HCT116 (cell line): ENCODE measurements around the gene TRHDE. TPM values are rescaled to one million over a fixed set of nuclear protein-coding genes. Genes with fewer than 3 reads are reported as not detected.

ENCODE experiments used
- ATAC-seq: fragments of 200-7000 bp; cut with Tn5 transposase; 2 replicates; pipeline ENCODE4 v1.9.1; 2020; ENCODE audit warnings: mild to moderate bottlenecking, moderate library complexity
- BruUV-seq: library from RNA; stranded (reverse); fragments of 400-500 nt; replicated peaks from 2 replicates; lab custom pipeline; 2021; lab: Mats Ljungman, UMichigan
- CTCF ChIA-PET: fragments of 300-600 bp; sonication (Branson Sonifier 250); formaldehyde crosslinking; loops from one replicate; lab custom pipeline; 2021; ENCODE audit warnings: antibody characterized with exemption; lab: Charles Lee
- POLR2A ChIA-PET: fragments of 300-600, 350-600 bp; sonication (Branson Sonifier 250); formaldehyde crosslinking; loops from one replicate; lab custom pipeline; 2021; ENCODE audit warnings: antibody characterized with exemption; lab: Charles Lee
- RAD21 ChIA-PET, 2 experiments: fragments of 300-600 bp; sonication (Branson Sonifier 250); formaldehyde crosslinking; loops; one replicate each; lab custom pipeline; 2023; ENCODE audit warnings: low total read pairs in 2 of 2; ENCODE audit not compliant: uncharacterized antibody in 2 of 2, unreplicated experiment in 2 of 2, low non-redundant PET in 1 of 2; lab: Charles Lee
- DNase-seq: peaks from one replicate; pipeline ENCODE4 v3.0.0-alpha.2; 2010; ENCODE audit warnings: low read depth, low spot score
- H2AFZ ChIP-seq: fragments of 200-600 bp; shearing (Covaris generic), sonication (generic); 2 replicates; pipeline ENCODE4 v1.6.1; 2017; ENCODE audit warnings: low read depth, mixed run types, mixed read lengths, antibody characterized with exemption, low read length; ENCODE audit not compliant: poor library complexity, severe bottlenecking
- H3K27ac ChIP-seq: 2 replicates; pipeline ENCODE4 v1.5.1; 2012; ENCODE audit warnings: low read depth, low read length
- H3K27me3 ChIP-seq: fragments of 200-600 bp; sonication (generic); 2 replicates; pipeline ENCODE4 v1.6.1; 2016; ENCODE audit warnings: mixed run types, low read length, mixed read lengths; ENCODE audit not compliant: insufficient read depth
- H3K36me3 ChIP-seq, 2 experiments: fragments of 200-500 bp in 1 of 2; fragments of 200-600 bp in 1 of 2; sonication (Bioruptor generic) in 1 of 2; sonication (generic) in 1 of 2; 2 replicates each; pipeline versions ENCODE4 v1.5.1 to v1.6.1; 2014 to 2016; ENCODE audit warnings: low read length in 2 of 2, inconsistent platforms in 1 of 2, mixed read lengths in 1 of 2, mixed run types in 1 of 2; ENCODE audit not compliant: insufficient read depth in 2 of 2, control insufficient read depth in 1 of 2
- H3K4me1 ChIP-seq, 2 experiments: fragments of 200-600 bp in 1 of 2; sonication (generic) in 1 of 2; 2 replicates each; pipeline versions ENCODE4 v1.5.1 to v1.6.1; 2012 to 2017; ENCODE audit warnings: low read length in 2 of 2, inconsistent platforms in 1 of 2, mild to moderate bottlenecking in 1 of 2, mixed read lengths in 1 of 2, mixed run types in 1 of 2, moderate library complexity in 1 of 2; ENCODE audit not compliant: insufficient read depth in 2 of 2, control insufficient read depth in 1 of 2
- H3K4me2 ChIP-seq: fragments of 200-600 bp; sonication (generic); 2 replicates; pipeline ENCODE4 v1.6.1; 2017; ENCODE audit warnings: mixed run types, low read length, mixed read lengths
- H3K4me3 ChIP-seq, 2 experiments: fragments of 200-600 bp in 1 of 2; sonication (generic) in 1 of 2; replicated peaks in 1 of 2; 2 replicates each; pipeline ENCODE4 v1.5.1; 2011 to 2016; ENCODE audit warnings: low read length in 2 of 2, control low read depth in 1 of 2, low read depth in 1 of 2, mild to moderate bottlenecking in 1 of 2, mixed read lengths in 1 of 2, mixed run types in 1 of 2
- H3K79me2 ChIP-seq: fragments of 200-600 bp; sonication (generic); 2 replicates; pipeline ENCODE4 v1.6.1; 2017; ENCODE audit warnings: mild to moderate bottlenecking, mixed run types, low read length, moderate library complexity, mixed read lengths; ENCODE audit not compliant: insufficient read depth
- H3K9ac ChIP-seq: fragments of 200-600 bp; sonication (generic); 2 replicates; pipeline ENCODE4 v1.6.1; 2016; ENCODE audit warnings: low read length, mixed read lengths
- H3K9me2 ChIP-seq: fragments of 200-600 bp; sonication (generic), shearing (Covaris generic); 2 replicates; pipeline ENCODE4 v1.6.1; 2017; ENCODE audit warnings: mixed run types, mild to moderate bottlenecking, moderate library complexity; ENCODE audit not compliant: insufficient read depth
- H3K9me3 ChIP-seq, 2 experiments: fragments of 200-500 bp in 1 of 2; fragments of 200-600 bp in 1 of 2; sonication (Bioruptor generic) in 1 of 2; sonication (generic) in 1 of 2; 2 replicates each; pipeline ENCODE4 v1.6.1; 2014 to 2017; ENCODE audit warnings: low read length in 2 of 2, mixed read lengths in 2 of 2, inconsistent platforms in 1 of 2, low read depth in 1 of 2, mild to moderate bottlenecking in 1 of 2, mixed run types in 1 of 2, moderate library complexity in 1 of 2; ENCODE audit not compliant: control insufficient read depth in 1 of 2, insufficient read depth in 1 of 2
- H4K20me1 ChIP-seq: fragments of 200-600 bp; sonication (generic), shearing (Covaris generic); 2 replicates; pipeline ENCODE4 v1.6.1; 2017; ENCODE audit warnings: mixed run types, mild to moderate bottlenecking, moderate library complexity; ENCODE audit not compliant: insufficient read depth
- ATF3 ChIP-seq: IDR thresholded peaks from 2 replicates; pipeline ENCODE4 v1.6.1; 2012
- CEBPB ChIP-seq: IDR thresholded peaks from 2 replicates; pipeline ENCODE4 v1.6.1; 2012; ENCODE audit warnings: low read depth
- EGR1 ChIP-seq: IDR thresholded peaks from 2 replicates; pipeline ENCODE4 v1.6.1; 2012; ENCODE audit warnings: low read depth
- EZH2phosphoT487 ChIP-seq: fragments of 200-600 bp; IDR thresholded peaks from 2 replicates; pipeline ENCODE4 v1.6.1; 2018; ENCODE audit warnings: antibody characterized with exemption, borderline replicate concordance
- RAD21 ChIP-seq: IDR thresholded peaks from 2 replicates; pipeline ENCODE4 v1.6.1; 2012; ENCODE audit warnings: low read depth, mild to moderate bottlenecking
- REST ChIP-seq: IDR thresholded peaks from 2 replicates; pipeline ENCODE4 v1.6.1; 2012; ENCODE audit warnings: low read depth
- YY1 ChIP-seq: IDR thresholded peaks from 2 replicates; pipeline ENCODE4 v1.6.1; 2011; ENCODE audit warnings: low read length, low read depth, moderate library complexity, mild to moderate bottlenecking; ENCODE audit not compliant: insufficient replicate concordance; ENCODE audit errors: extremely low read depth
- ZFX ChIP-seq: fragments of 450-650 bp; IDR thresholded peaks from 2 replicates; pipeline ENCODE4 v1.6.1; 2017
- intact Hi-C: fragments of 100-400 bp; cut with micrococcal nuclease; formaldehyde crosslinking; loops from 2 replicates; pipeline ENCODE4 v1.10.0; 2022
- total RNA-seq: library from RNA; stranded (reverse); gene quantifications from one replicate; pipeline ENCODE4 v1.2.1, GENCODE V29; 2021; ENCODE audit not compliant: unreplicated experiment

The TRHDE gene
- total RNA-seq, 1 experiment from 2014 or later = 2.9 TPM

DNA sequence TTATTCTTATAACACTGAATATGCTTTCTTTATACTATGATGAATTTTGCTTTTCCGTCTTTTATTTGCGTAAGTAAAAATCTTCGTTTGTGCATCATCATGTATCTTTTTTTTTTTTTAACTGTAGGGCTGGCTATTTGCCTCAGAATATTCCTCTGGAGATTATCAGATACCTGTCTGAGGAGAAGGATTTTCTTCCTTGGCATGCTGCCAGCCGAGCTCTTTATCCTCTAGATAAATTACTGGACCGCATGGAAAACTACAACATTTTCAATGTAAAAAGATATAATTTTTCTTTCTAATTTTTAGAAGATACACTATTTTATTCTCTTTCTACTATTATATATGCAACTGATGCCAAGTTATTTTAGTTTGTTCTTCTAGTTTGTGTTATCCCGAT lies 346.6 kb downstream of the TRHDE start:
- no peaks in the 10 kb centered on the region for H3K4me1 ChIP-seq
- H3K27me3 ChIP-seq = no peaks in the 10 kb centered on the region
- H3K79me2 ChIP-seq = no peaks in the 10 kb centered on the region
- H3K9me2 ChIP-seq = no peaks in the 10 kb centered on the region
- RAD21 ChIA-PET = no interaction called here
- TF ChIP-seq REST (no peak), EGR1 (no peak), ZFX (no peak), YY1 (no peak), EZH2phosphoT487 (no peak), RAD21 (no peak), CEBPB (no peak), ATF3 (no peak)
- H4K20me1 ChIP-seq = no peaks in the 10 kb centered on the region
- H3K36me3 ChIP-seq = no peaks in the 10 kb centered on the region
- no peak overlapping the region for H3K27ac ChIP-seq
- ATAC-seq (no peak), DNase-seq (no peak)
- H3K9me3 ChIP-seq = no peaks in the 10 kb centered on the region
- CTCF ChIA-PET = no interaction called here
- no peak overlapping the region for H3K9ac ChIP-seq
- no peak overlapping the region for H3K4me3 ChIP-seq
- H2AFZ ChIP-seq = no peak overlapping the region
- POLR2A ChIA-PET = no interaction called here
- no peak overlapping the region for H3K4me2 ChIP-seq
- no TSS peak for BruUV-seq
- intact Hi-C loops = no loop called here
